ENCODE data around the gene CHAC1. TPM values are rescaled to one million over a fixed set of nuclear protein-coding genes. Genes with fewer than 3 reads are reported as not detected.

CHAC1 gene
- total and polyA plus RNA-seq, 2 donors = 0.42 to 1.8 TPM

DNA sequence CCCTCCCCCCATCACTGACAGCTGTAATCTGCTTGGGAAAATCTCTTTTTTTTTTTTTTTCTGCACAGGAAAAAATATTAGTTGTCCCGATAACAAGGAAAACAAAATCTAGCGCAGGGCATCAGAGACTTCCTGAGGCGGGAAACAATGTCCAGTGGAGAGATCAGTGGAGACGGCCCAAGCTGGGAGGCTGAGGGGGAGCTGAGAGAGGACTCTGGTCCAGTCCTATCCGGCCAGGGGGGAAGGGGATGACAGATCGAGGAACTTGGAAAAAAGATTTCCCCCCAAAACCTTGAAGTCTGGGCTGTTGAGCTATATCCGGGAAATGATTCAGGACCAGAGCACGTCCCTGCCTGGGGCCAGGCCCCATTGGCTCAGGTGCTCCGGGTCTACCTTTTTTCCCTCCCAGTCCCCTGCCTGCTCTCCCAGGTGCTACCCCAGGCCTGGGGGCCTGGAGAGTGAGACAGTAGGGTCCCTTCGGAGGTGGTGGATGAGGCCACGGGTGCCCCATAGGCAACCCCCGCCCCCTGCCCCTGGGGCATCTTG, 38.1 kb upstream of the CHAC1 start:
- H3K36me3 ChIP-seq (ENCODE audit: insufficient read depth) = no peaks in the 10 kb centered on the region
- no peak overlapping the region for H3K27ac ChIP-seq (ENCODE audit: low read depth)
- 83% methylated on average over 12 of the region's 12 CpGs for WGBS
- no peak overlapping the region for H3K4me3 ChIP-seq (ENCODE audit: low read depth, low read length)
- no peak for DNase-seq (ENCODE audit: extremely low spot score)
- no peaks in the 10 kb centered on the region for H3K4me1 ChIP-seq (ENCODE audit: insufficient read depth)

DNA sequence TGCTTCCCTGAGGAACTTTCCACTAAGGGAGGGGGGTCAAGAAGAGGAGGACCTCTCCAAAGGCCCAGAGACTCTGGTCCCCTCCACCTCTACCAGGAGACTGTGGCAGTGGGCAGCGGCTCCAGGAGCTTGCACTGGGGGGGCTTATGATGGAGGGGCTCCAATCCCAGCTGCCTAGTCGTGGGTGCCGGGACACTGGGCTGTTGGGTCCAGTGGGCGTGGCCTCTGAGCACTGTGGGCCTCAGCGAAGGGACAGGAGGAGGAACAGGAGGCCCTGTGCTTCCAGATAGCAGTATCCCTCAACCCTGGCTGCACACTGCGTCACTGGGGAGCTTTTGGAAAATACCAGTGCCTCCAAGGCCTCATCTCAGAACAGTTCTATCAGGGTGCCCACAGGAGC, 37.6 kb upstream of the CHAC1 start:
- no peak for DNase-seq (ENCODE audit: extremely low spot score)
- no peak overlapping the region for H3K27ac ChIP-seq (ENCODE audit: low read depth)
- H3K4me1 ChIP-seq (ENCODE audit: insufficient read depth) = no peaks in the 10 kb centered on the region
- 68% methylated on average over 6 of the region's 6 CpGs for WGBS
- H3K36me3 ChIP-seq (ENCODE audit: insufficient read depth) = no peaks in the 10 kb centered on the region
- no peak overlapping the region for H3K4me3 ChIP-seq (ENCODE audit: low read depth, low read length)

GRCh38 chr15:40917585-40917984, 35.7 kb upstream of the CHAC1 start:
- no peak overlapping the region for H3K4me3 ChIP-seq (ENCODE audit: low read depth, low read length)
- no peak for DNase-seq (ENCODE audit: extremely low spot score)
- no peaks in the 10 kb centered on the region for H3K4me1 ChIP-seq (ENCODE audit: insufficient read depth)
- no peak overlapping the region for H3K27ac ChIP-seq (ENCODE audit: low read depth)
- H3K36me3 ChIP-seq (ENCODE audit: insufficient read depth) = no peaks in the 10 kb centered on the region
- WGBS = 73% methylated on average over 11 of the region's 11 CpGs

GRCh38 chr15:40918146-40918798, 35.0 kb upstream of the CHAC1 start:
- 83% methylated on average over 15 of the region's 15 CpGs for WGBS
- Histone ChIP-seq H3K4me1 (ENCODE audit: insufficient read depth) (no peaks in the 10 kb centered on the region), H3K36me3 (ENCODE audit: insufficient read depth) (no peaks in the 10 kb centered on the region), H3K4me3 (ENCODE audit: low read depth, low read length) (no peak overlapping the region), H3K27ac (ENCODE audit: low read depth) (no peak overlapping the region)
- DNase-seq (ENCODE audit: extremely low spot score) = no peak

GRCh38 chr15:40918799-40919392, 34.4 kb upstream of the CHAC1 start:
- H3K27ac ChIP-seq (ENCODE audit: low read depth) = no peak overlapping the region
- no peaks in the 10 kb centered on the region for H3K4me1 ChIP-seq (ENCODE audit: insufficient read depth)
- H3K36me3 ChIP-seq (ENCODE audit: insufficient read depth) = no peaks in the 10 kb centered on the region
- no peak overlapping the region for H3K4me3 ChIP-seq (ENCODE audit: low read depth, low read length)
- WGBS = 71% methylated on average over 19 of the region's 19 CpGs
- no peak for DNase-seq (ENCODE audit: extremely low spot score)

GRCh38 chr15:40921949-40922607, 31.2 kb upstream of the CHAC1 start:
- Histone ChIP-seq H3K4me1 (ENCODE audit: insufficient read depth) (no peaks in the 10 kb centered on the region), H3K36me3 (ENCODE audit: insufficient read depth) (no peaks in the 10 kb centered on the region), H3K27ac (ENCODE audit: low read depth) (no peak overlapping the region), H3K4me3 (ENCODE audit: low read depth, low read length) (no peak overlapping the region)
- 80% methylated on average over 5 of the region's 5 CpGs for WGBS
- no peak for DNase-seq (ENCODE audit: extremely low spot score)

- Histone ChIP-seq H3K36me3 (ENCODE audit: insufficient read depth) (no peaks in the 10 kb centered on the region), H3K4me1 (ENCODE audit: insufficient read depth) (no peaks in the 10 kb centered on the region), H3K4me3 (ENCODE audit: low read depth, low read length) (no peak overlapping the region), H3K27ac (ENCODE audit: low read depth) (no peak overlapping the region)
- 74% methylated on average over 10 of the region's 10 CpGs for WGBS
- DNase-seq (ENCODE audit: extremely low spot score) = no peak
Observed at GRCh38 chr15:40922608-40923005, 30.7 kb upstream of the CHAC1 start.

DNA sequence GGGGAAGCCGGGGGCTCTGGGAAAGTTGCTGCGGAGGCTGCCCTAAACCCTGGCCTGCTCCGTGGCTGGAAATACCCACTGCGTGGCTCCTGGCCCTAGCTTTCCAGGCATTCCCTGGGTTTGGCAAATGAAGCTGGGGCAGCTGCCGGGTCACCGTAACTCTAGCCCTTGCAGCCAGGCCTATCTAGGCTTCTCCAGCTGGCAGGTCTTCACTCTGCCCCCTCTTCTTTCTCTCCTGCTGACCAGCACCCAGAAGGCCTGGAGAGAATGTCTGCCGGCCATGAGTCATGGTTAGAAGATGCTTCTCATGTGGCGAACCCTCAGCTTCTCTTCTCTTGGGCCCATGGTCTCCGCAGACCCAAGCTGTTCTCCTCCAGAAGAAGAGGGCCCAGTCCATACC, 29.7 kb upstream of the CHAC1 start:
- H3K4me3 ChIP-seq (ENCODE audit: low read depth, low read length) = no peak overlapping the region
- no peak for DNase-seq (ENCODE audit: extremely low spot score)
- no peaks in the 10 kb centered on the region for H3K4me1 ChIP-seq (ENCODE audit: insufficient read depth)
- H3K36me3 ChIP-seq (ENCODE audit: insufficient read depth) = no peaks in the 10 kb centered on the region
- no peak overlapping the region for H3K27ac ChIP-seq (ENCODE audit: low read depth)
- 93% methylated on average over 9 of the region's 9 CpGs for WGBS

DNA sequence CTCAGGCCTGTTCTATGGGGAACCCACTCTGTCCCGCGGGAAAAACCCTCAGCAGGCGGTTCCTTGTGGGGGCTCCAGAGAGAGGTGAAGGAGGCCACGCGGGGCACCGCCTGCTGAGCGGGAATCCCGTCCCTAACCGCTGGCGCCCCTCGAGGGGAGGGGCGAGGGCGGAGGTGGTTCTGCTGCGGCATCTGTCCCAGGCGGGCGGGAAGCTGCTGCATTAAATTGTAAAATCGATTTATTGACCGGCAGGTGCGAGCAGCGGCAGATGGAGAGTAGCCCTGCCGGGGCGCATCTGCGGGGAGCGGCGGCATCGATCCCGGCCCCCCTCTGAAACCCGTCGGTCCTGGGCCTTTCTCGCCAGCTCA, 27.8 kb upstream of the CHAC1 start:
- DNase-seq (ENCODE audit: extremely low spot score) = no peak
- H3K4me1 ChIP-seq (ENCODE audit: insufficient read depth) = peaks cover 2% of the 10 kb centered on the region
- H3K27ac ChIP-seq (ENCODE audit: low read depth) = no peak overlapping the region
- H3K4me3 ChIP-seq (ENCODE audit: low read depth, low read length) = no peak overlapping the region
- no peaks in the 10 kb centered on the region for H3K36me3 ChIP-seq (ENCODE audit: insufficient read depth)
- 41% methylated on average over 30 of the region's 30 CpGs for WGBS

- no peak for DNase-seq (ENCODE audit: extremely low spot score)
Observed at GRCh38 chr15:40925863-40926658, 27.2 kb upstream of the CHAC1 start.

DNA sequence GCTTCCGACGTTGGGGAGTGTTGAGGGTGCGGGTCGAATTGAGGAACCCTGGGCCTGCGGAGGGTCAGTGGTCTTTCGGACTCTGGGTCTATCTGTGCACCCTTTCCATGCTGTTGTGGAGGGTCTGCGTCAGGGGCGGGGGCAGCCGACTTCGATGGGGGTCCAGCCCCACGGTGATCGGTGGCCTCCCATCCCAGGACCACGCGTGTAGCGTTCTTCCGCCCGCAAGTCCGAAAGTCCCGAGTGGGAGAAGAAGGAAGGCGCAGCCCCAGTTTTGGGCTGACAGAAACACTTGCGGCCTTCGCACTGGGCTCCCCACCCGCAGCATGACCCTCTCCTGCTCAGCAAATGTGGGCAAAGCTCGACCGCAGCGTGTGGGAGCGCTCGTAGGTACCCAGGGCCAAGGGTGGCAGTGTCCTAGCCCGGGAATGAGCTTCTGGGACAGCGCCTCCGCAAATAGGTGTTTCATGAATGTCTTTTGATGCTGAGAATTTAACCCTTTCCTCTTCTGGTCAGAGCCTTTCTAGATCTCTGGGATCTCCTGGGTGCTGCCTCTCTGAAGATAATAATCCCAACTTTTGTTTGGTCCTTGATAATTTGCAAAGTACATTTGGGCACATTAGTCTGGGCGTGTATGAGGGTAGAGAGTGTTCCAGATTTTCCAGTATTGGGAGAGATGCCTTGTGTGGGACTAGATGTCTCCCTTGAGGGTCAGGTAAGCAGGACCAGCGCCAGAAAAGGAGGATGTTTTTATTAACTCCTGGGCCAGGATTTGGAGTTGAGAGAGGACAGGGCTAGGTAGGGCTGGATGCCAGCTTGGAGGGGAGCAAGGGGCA, 26.4 kb upstream of the CHAC1 start:
- 65% methylated on average over 33 of the region's 33 CpGs for WGBS
- H3K4me1 ChIP-seq (ENCODE audit: insufficient read depth) = peaks cover 2% of the 10 kb centered on the region

More at GRCh38 chr15:40925863-40926658, 27.2 kb upstream of the CHAC1 start:
- Histone ChIP-seq H3K4me3 (ENCODE audit: low read depth, low read length) (peak overlapping the region; percentile 1), H3K4me1 (ENCODE audit: insufficient read depth) (peaks cover 2% of the 10 kb centered on the region), H3K36me3 (ENCODE audit: insufficient read depth) (no peaks in the 10 kb centered on the region), H3K27ac (ENCODE audit: low read depth) (no peak overlapping the region)
- 17% methylated on average over 61 of the region's 61 CpGs for WGBS

DNA sequence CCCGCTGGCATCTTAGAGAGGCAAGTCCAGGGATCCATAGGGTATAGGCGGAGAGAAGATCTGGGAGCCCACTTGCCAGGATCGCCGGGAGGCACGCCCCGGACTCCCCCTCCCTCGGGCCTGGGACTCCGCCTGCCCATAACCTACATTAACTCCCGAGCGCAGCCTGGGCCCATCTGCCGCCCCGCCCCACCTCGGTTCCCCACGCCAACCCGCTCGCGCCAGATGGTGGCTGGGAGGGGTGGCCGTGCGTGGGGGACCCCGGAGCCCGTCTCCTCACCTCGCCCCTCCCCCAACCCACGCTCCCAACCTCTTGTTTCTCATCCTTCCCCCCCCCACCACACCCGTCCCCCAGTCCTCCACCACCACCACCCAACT, 25.8 kb upstream of the CHAC1 start:
- no peak overlapping the region for H3K27ac ChIP-seq (ENCODE audit: low read depth)
- peak overlapping the region; percentile 41 for H3K4me3 ChIP-seq (ENCODE audit: low read depth, low read length)
- no peak for DNase-seq (ENCODE audit: extremely low spot score)
- peaks cover 2% of the 10 kb centered on the region for H3K4me1 ChIP-seq (ENCODE audit: insufficient read depth)
- H3K36me3 ChIP-seq (ENCODE audit: insufficient read depth) = no peaks in the 10 kb centered on the region
- 13% methylated on average over 24 of the region's 24 CpGs for WGBS

More for the DNA sequence above, 26.4 kb upstream of the CHAC1 start:
- no peak for DNase-seq (ENCODE audit: extremely low spot score)
- no peak overlapping the region for H3K27ac ChIP-seq (ENCODE audit: low read depth)
- H3K4me3 ChIP-seq (ENCODE audit: low read depth, low read length) = peak overlapping the region; percentile 1
- H3K36me3 ChIP-seq (ENCODE audit: insufficient read depth) = no peaks in the 10 kb centered on the region
